ENCODE results near the gene ADK.

- TF ChIP-seq CTCF (IDR thresholded peaks at IDR 0.05 in 8 of 11, conservative IDR thresholded peaks at IDR 0.05 in 3 of 11): peak in 9 of 11 experiments; percentile 9 to 53 (median 40)
- no peak for TF ChIP-seq POLR2A (IDR thresholded peaks at IDR 0.05)
Observed at GRCh38 chr10:74244097-74244685, 93.2 kb downstream of the ADK start.
